GM12891 (cell line): ENCODE measurements around the gene GTF2I.

ENCODE experiments used
- POLR2A ChIP-seq: IDR thresholded peaks from 2 replicates; pipeline ENCODE4 v1.6.1; 2011; ENCODE audit warnings: low read depth, low read length, control low read depth
- POLR2AphosphoS5 ChIP-seq: IDR thresholded peaks from 2 replicates; pipeline ENCODE4 v1.6.1; 2011; ENCODE audit warnings: low read depth, low read length, control low read depth
- POU2F2 ChIP-seq: IDR thresholded peaks from 2 replicates; pipeline ENCODE4 v1.6.1; 2011; ENCODE audit warnings: low read depth, mild to moderate bottlenecking, control low read depth, low read length, moderate library complexity
- SPI1 ChIP-seq: IDR thresholded peaks from 2 replicates; pipeline ENCODE4 v1.6.1; 2011; ENCODE audit warnings: low read depth, low read length, control low read depth
- TAF1 ChIP-seq: IDR thresholded peaks from 2 replicates; pipeline ENCODE4 v1.6.1; 2011; ENCODE audit warnings: low read depth, low read length, control low read depth

DNA sequence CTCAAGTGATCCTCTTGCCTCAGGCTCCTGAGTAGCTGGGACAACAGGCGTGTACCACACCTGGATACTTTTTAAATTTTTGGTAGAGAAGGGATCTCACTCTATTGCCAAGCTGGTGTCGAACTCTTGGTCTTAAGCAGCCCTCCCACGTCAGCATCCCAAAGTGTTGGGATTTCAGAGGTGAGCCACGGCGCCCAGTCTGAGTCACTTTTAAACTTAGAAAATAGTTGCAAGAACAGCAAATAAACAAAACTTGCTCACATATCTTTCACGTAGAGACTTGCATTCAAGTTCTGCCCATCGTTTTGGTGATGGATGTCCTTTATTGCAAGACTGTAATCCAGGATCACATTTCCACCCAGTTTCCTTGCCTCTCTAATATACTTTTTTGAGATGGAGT, 16.6 kb downstream of the GTF2I start:
- no peak for TF ChIP-seq POLR2A
- no peak for TF ChIP-seq POLR2AphosphoS5
- no peak for TF ChIP-seq SPI1
- TF ChIP-seq TAF1: no peak
- no peak for TF ChIP-seq POU2F2
